PC-9 (cell line): ENCODE measurements around the gene PFKFB3. TPM values are rescaled to one million over a fixed set of nuclear protein-coding genes. Genes with fewer than 3 reads are reported as not detected.

ENCODE experiments used
- BruUV-seq: library from RNA; stranded (reverse); fragments of 400-500 nt; replicated peaks from 2 replicates; lab custom pipeline; 2021; lab: Mats Ljungman, UMichigan
- CTCF ChIA-PET: fragments of 300-600 bp; sonication (Branson Sonifier 250); formaldehyde crosslinking; loops from one replicate; lab custom pipeline; 2022; ENCODE audit warnings: antibody characterized with exemption; lab: Charles Lee
- POLR2A ChIA-PET: fragments of 300-600 bp; sonication (Branson Sonifier 250); formaldehyde crosslinking; loops from one replicate; lab custom pipeline; 2022; ENCODE audit warnings: antibody characterized with exemption; ENCODE audit not compliant: unreplicated experiment; lab: Charles Lee
- DNase-seq, 2 experiments: peaks; one replicate each; pipeline versions ENCODE4 v3.0.0 to v3.0.0-alpha.2; 2015 to 2022; ENCODE audit warnings: mixed read lengths in 1 of 2
- H2AFZ ChIP-seq: fragments of 200-600 bp; sonication (generic); 2 replicates; pipeline ENCODE4 v1.8.1; 2017; ENCODE audit warnings: antibody characterized with exemption
- H3F3A ChIP-seq: fragments of 200-600 bp; sonication (generic); 2 replicates; pipeline ENCODE4 v1.8.1; 2017; ENCODE audit warnings: antibody characterized with exemption, mild to moderate bottlenecking, low read depth; ENCODE audit not compliant: insufficient read depth
- H3K27ac ChIP-seq: fragments of 200-600 bp; sonication (generic); 2 replicates; pipeline ENCODE4 v1.6.1; 2016; ENCODE audit warnings: mixed run types
- H3K27me3 ChIP-seq: fragments of 200-600 bp; sonication (generic); 2 replicates; pipeline ENCODE4 v1.6.1; 2016; ENCODE audit warnings: low read depth, mixed run types; ENCODE audit not compliant: insufficient read depth
- H3K36me3 ChIP-seq: fragments of 200-600 bp; sonication (generic); 2 replicates; pipeline ENCODE4 v1.6.1; 2016; ENCODE audit warnings: low read depth, mixed run types
- H3K4me1 ChIP-seq: fragments of 200-600 bp; sonication (generic); replicated peaks from 2 replicates; pipeline ENCODE4 v1.6.1; 2016; ENCODE audit warnings: mixed run types; ENCODE audit not compliant: insufficient read depth
- H3K4me2 ChIP-seq: fragments of 200-600 bp; sonication (generic); 2 replicates; pipeline ENCODE4 v1.6.1; 2017; ENCODE audit warnings: mixed run types
- H3K4me3 ChIP-seq: fragments of 200-600 bp; sonication (generic); 2 replicates; pipeline ENCODE4 v1.6.1; 2016; ENCODE audit warnings: mixed run types
- H3K79me2 ChIP-seq: fragments of 200-600 bp; sonication (generic); 2 replicates; pipeline ENCODE4 v1.6.1; 2017; ENCODE audit warnings: low read depth, mixed run types
- H3K9me2 ChIP-seq: fragments of 200-600 bp; sonication (generic); 2 replicates; pipeline ENCODE4 v1.8.1; 2017; ENCODE audit warnings: mild to moderate bottlenecking; ENCODE audit not compliant: insufficient read depth
- H3K9me3 ChIP-seq: fragments of 200-600 bp; sonication (generic); 2 replicates; pipeline ENCODE4 v1.8.1; 2016; ENCODE audit warnings: low read depth; ENCODE audit not compliant: insufficient read depth
- H4K20me1 ChIP-seq: fragments of 200-600 bp; sonication (generic); 2 replicates; pipeline ENCODE4 v1.8.1; 2017; ENCODE audit not compliant: insufficient read depth
- EZH2 ChIP-seq: fragments of 200-600 bp; sonication (generic); IDR thresholded peaks from 2 replicates; pipeline ENCODE4 v1.8.0; 2017; ENCODE audit warnings: antibody characterized with exemption, low read depth
- intact Hi-C: fragments of 100-400 bp; cut with micrococcal nuclease; formaldehyde crosslinking; loops from one replicate; pipeline ENCODE4 v1.10.0; 2022; ENCODE audit not compliant: unreplicated experiment
- total RNA-seq: library from RNA; stranded (reverse); gene quantifications from 2 replicates; pipeline ENCODE4 v1.2.3, GENCODE V29; 2021
- TF ChIP-seq, protein P1 (sequence below): fragments of 200-600 bp; sonication (generic); conservative IDR thresholded peaks from 2 replicates; pipeline ENCODE4 v1.6.1; 2017; ENCODE audit warnings: mixed run types, antibody characterized with exemption, mild to moderate bottlenecking, moderate library complexity

PFKFB3 gene
- total RNA-seq, 1 experiment from 2014 or later, result 37.8 TPM

DNA sequence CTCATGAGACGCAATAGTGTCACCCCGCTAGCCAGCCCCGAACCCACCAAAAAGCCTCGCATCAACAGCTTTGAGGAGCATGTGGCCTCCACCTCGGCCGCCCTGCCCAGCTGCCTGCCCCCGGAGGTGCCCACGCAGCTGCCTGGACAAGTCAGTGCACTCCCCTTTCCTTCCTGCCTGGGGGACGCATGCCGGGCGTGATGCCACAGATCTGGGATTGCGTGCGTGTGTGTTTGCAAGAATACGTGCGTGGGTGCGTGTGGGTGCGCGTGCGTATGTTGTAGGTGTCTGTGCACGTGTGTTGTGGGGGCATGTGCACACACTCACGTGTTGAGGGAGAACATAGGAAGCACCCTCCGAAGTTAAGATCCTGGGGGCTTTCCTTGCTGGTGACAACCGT is 23.5 kb downstream of the PFKFB3 start:
- POLR2A ChIA-PET, result no interaction called here
- no peaks in the 10 kb centered on the region for H4K20me1 ChIP-seq
- no peaks in the 10 kb centered on the region for H3K36me3 ChIP-seq
- H3K79me2 ChIP-seq, result no peaks in the 10 kb centered on the region
- CTCF ChIA-PET, result interaction anchor here (0.7 kb wide), 1 partner anchor 603 kb away, joined by 3 read pairs; no protein-coding TSS in a partner anchor
- H3K27me3 ChIP-seq, result no peaks in the 10 kb centered on the region
- no peak overlapping the region for H3K4me2 ChIP-seq
- no peak overlapping the region for H3K4me3 ChIP-seq
- H2AFZ ChIP-seq, result no peak overlapping the region
- TF ChIP-seq, protein P1, sequence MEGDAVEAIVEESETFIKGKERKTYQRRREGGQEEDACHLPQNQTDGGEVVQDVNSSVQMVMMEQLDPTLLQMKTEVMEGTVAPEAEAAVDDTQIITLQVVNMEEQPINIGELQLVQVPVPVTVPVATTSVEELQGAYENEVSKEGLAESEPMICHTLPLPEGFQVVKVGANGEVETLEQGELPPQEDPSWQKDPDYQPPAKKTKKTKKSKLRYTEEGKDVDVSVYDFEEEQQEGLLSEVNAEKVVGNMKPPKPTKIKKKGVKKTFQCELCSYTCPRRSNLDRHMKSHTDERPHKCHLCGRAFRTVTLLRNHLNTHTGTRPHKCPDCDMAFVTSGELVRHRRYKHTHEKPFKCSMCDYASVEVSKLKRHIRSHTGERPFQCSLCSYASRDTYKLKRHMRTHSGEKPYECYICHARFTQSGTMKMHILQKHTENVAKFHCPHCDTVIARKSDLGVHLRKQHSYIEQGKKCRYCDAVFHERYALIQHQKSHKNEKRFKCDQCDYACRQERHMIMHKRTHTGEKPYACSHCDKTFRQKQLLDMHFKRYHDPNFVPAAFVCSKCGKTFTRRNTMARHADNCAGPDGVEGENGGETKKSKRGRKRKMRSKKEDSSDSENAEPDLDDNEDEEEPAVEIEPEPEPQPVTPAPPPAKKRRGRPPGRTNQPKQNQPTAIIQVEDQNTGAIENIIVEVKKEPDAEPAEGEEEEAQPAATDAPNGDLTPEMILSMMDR, result no peak
- TF ChIP-seq EZH2, result no peak
- intact Hi-C loops, result no loop called here
- H3K9me3 ChIP-seq, result no peaks in the 10 kb centered on the region
- H3K9me2 ChIP-seq, result no peaks in the 10 kb centered on the region
- no peaks in the 10 kb centered on the region for H3F3A ChIP-seq
- no peak for DNase-seq
- H3K4me1 ChIP-seq, result no peaks in the 10 kb centered on the region
- BruUV-seq, result no TSS peak
- no peak overlapping the region for H3K27ac ChIP-seq

DNA sequence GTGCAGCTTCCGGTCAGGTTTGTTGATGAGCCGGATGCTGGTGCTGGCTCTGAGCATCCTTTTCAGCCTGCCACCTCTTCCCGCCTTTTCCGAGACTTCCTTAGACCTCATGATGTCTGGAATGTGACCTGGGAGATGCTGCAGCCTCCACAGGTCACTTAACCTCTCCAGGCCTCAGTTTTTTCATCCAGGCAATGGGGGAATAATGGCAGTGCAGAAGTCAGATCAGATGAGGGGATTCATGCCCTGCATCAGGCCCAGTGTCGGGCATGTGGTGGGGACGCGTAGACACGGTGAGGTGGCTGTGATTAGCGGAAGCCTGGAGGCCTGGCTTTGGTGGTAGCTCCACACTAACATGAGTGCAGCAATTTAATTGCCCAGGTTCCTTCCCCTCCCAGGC is 24.6 kb downstream of the PFKFB3 start:
- Histone ChIP-seq H3K36me3 (no peaks in the 10 kb centered on the region), H3F3A (no peaks in the 10 kb centered on the region), H3K9me2 (no peaks in the 10 kb centered on the region), H3K79me2 (no peaks in the 10 kb centered on the region), H3K27ac (no peak overlapping the region), H3K9me3 (no peaks in the 10 kb centered on the region), H3K27me3 (no peaks in the 10 kb centered on the region), H4K20me1 (no peaks in the 10 kb centered on the region), H3K4me1 (no peaks in the 10 kb centered on the region), H3K4me2 (no peak overlapping the region), H3K4me3 (no peak overlapping the region), H2AFZ (no peak overlapping the region)
- BruUV-seq, result no TSS peak
- ChIA-PET CTCF (no interaction called here), POLR2A (no interaction called here)
- TF ChIP-seq, protein P1, result no peak
- TF ChIP-seq EZH2, result no peak
- no peak for DNase-seq
- intact Hi-C loops, result no loop called here

- H3K4me3 ChIP-seq, result no peak overlapping the region
- H3K36me3 ChIP-seq, result no peaks in the 10 kb centered on the region
- POLR2A ChIA-PET, result interaction anchor here (0.5 kb wide), 1 partner anchor 115 kb away, joined by 14 read pairs; no protein-coding TSS in a partner anchor
- no peak for DNase-seq
- no peaks in the 10 kb centered on the region for H4K20me1 ChIP-seq
- H3K4me1 ChIP-seq, result no peaks in the 10 kb centered on the region
- BruUV-seq, result no TSS peak
- no peak overlapping the region for H3K4me2 ChIP-seq
- no peaks in the 10 kb centered on the region for H3K9me2 ChIP-seq
- H3K27ac ChIP-seq, result no peak overlapping the region
- no peaks in the 10 kb centered on the region for H3F3A ChIP-seq
- no peak for TF ChIP-seq EZH2
- TF ChIP-seq, protein P1, result no peak
- H3K79me2 ChIP-seq, result no peaks in the 10 kb centered on the region
- no peaks in the 10 kb centered on the region for H3K9me3 ChIP-seq
- no peak overlapping the region for H2AFZ ChIP-seq
- no peaks in the 10 kb centered on the region for H3K27me3 ChIP-seq
- intact Hi-C loops, result no loop called here
- CTCF ChIA-PET, result no interaction called here
Observed at GRCh38 chr10:6228010-6228511, 25.3 kb downstream of the PFKFB3 start.
